Trophoblast cell (in vitro differentiated cells and primary cell): Measurements from ENCODE around the gene FYN.

Experiments
- DNase-seq, 2 donors: peaks; one replicate each; pipeline ENCODE4 v3.0.0-alpha.2; 2016
- H2AFZ ChIP-seq: 2 replicates; pipeline ENCODE4 v1.6.1; 2013; ENCODE audit warnings: low read length, moderate library complexity, mild to moderate bottlenecking; ENCODE audit not compliant: insufficient read depth, poor library complexity
- H2AK5ac ChIP-seq: 2 replicates; pipeline ENCODE4 v1.6.1; 2013; ENCODE audit warnings: mild to moderate bottlenecking, low read length
- H2BK120ac ChIP-seq: 2 replicates; pipeline ENCODE4 v1.6.1; 2013; ENCODE audit warnings: low read length, mild to moderate bottlenecking, moderate library complexity; ENCODE audit not compliant: insufficient read depth, poor library complexity
- H2BK12ac ChIP-seq: 2 replicates; pipeline ENCODE4 v1.6.1; 2013; ENCODE audit warnings: mild to moderate bottlenecking, low read length, moderate library complexity
- H2BK5ac ChIP-seq: 2 replicates; pipeline ENCODE4 v1.6.1; 2013; ENCODE audit warnings: low read length, low read depth, moderate library complexity, mild to moderate bottlenecking; ENCODE audit not compliant: poor library complexity
- H3K14ac ChIP-seq: 2 replicates; pipeline ENCODE4 v1.6.1; 2013; ENCODE audit warnings: mild to moderate bottlenecking, low read length
- H3K18ac ChIP-seq: 2 replicates; pipeline ENCODE4 v1.6.1; 2013; ENCODE audit warnings: mild to moderate bottlenecking, low read length
- H3K23ac ChIP-seq: 2 replicates; pipeline ENCODE4 v1.6.1; 2013; ENCODE audit warnings: low read length
- H3K27ac ChIP-seq: 2 replicates; pipeline ENCODE4 v1.5.1; 2013; ENCODE audit warnings: low read depth, mild to moderate bottlenecking, inconsistent platforms, low read length, moderate library complexity
- H3K27me3 ChIP-seq: 2 replicates; pipeline ENCODE4 v1.6.1; 2013; ENCODE audit warnings: inconsistent platforms, mild to moderate bottlenecking, low read length, moderate library complexity; ENCODE audit not compliant: insufficient read depth
- H3K36me3 ChIP-seq, 2 experiments: 1 replicate in 1 of 2; 2 replicates in 1 of 2; pipeline ENCODE4 v1.6.1; 2013; ENCODE audit warnings: low read length in 2 of 2, mild to moderate bottlenecking in 2 of 2, moderate library complexity in 1 of 2; ENCODE audit not compliant: insufficient read depth in 2 of 2, control insufficient read depth in 1 of 2
- H3K4ac ChIP-seq: 2 replicates; pipeline ENCODE4 v1.6.1; 2013; ENCODE audit warnings: low read depth, mild to moderate bottlenecking, low read length, moderate library complexity
- H3K4me1 ChIP-seq, 2 experiments: 1 replicate in 1 of 2; 2 replicates in 1 of 2; pipeline ENCODE4 v1.6.1; 2013; ENCODE audit warnings: low read length in 2 of 2, mild to moderate bottlenecking in 2 of 2, moderate library complexity in 1 of 2; ENCODE audit not compliant: insufficient read depth in 2 of 2, control insufficient read depth in 1 of 2
- H3K4me2 ChIP-seq: 2 replicates; pipeline ENCODE4 v1.6.1; 2013; ENCODE audit warnings: inconsistent platforms, mild to moderate bottlenecking, low read length, moderate library complexity
- H3K4me3 ChIP-seq: 2 replicates; pipeline ENCODE4 v1.5.1; 2013; ENCODE audit warnings: mild to moderate bottlenecking, low read depth, low read length, inconsistent platforms
- H3K79me1 ChIP-seq: one replicate; pipeline ENCODE4 v1.6.1; 2013; ENCODE audit warnings: low read length
- H3K79me2 ChIP-seq: 2 replicates; pipeline ENCODE4 v1.6.1; 2013; ENCODE audit warnings: low read length, mild to moderate bottlenecking; ENCODE audit not compliant: control insufficient read depth, insufficient read depth, poor library complexity
- H3K9ac ChIP-seq: 2 replicates; pipeline ENCODE4 v1.6.1; 2013; ENCODE audit warnings: mild to moderate bottlenecking, low read length
- H3K9me3 ChIP-seq: 2 replicates; pipeline ENCODE4 v1.6.1; 2013; ENCODE audit warnings: low read depth, mild to moderate bottlenecking, control low read depth, inconsistent platforms, low read length; ENCODE audit not compliant: insufficient read depth
- H4K12ac ChIP-seq: 2 replicates; pipeline ENCODE4 v1.6.1; 2013; ENCODE audit warnings: low read depth, mild to moderate bottlenecking, low read length, moderate library complexity
- H4K8ac ChIP-seq: 2 replicates; pipeline ENCODE4 v1.6.1; 2013; ENCODE audit warnings: low read depth, mild to moderate bottlenecking, low read length, moderate library complexity
- H4K91ac ChIP-seq: one replicate; pipeline ENCODE4 v1.6.1; 2013; ENCODE audit warnings: low read depth, mild to moderate bottlenecking, low read length, moderate library complexity
- WGBS: extraction: QIAGEN DNeasy Blood & Tissue Kit; methylation state at CpG from one replicate; pipeline ENCODE4 v1.1.7; 2013; ENCODE audit warnings: missing lambda C conversion rate; ENCODE audit not compliant: insufficient read length, insufficient coverage; ENCODE audit errors: extremely low coverage; 5-methylcytosine and 5-hydroxymethylcytosine counted together

FYN gene

DNA sequence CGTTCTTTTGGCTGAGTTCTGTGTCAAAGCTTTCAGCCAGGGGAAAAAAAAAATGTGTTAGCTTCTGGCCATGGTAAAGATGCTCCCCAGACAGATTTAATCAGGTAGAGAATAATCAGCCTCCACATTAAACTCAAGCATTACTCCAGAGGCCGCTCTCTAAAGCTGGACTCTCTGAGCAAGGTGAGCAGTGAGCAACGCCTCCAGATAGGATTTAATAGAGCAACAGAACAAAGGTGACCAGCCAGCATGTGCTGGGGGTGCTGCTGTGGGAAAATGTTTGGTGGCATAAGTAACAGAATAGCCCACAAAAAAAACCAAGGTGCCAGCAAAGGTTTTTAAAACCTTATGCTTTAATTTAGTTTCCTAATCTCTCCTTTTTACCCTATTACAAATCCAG is 164.1 kb downstream of the FYN start:
- H2BK12ac ChIP-seq, result no peak overlapping the region
- H3K4me2 ChIP-seq, result no peak overlapping the region
- no peak overlapping the region for H4K91ac ChIP-seq
- no peak overlapping the region for H3K14ac ChIP-seq
- no peak overlapping the region for H3K9ac ChIP-seq
- H2AFZ ChIP-seq, result no peak overlapping the region
- no peak overlapping the region for H2AK5ac ChIP-seq
- WGBS, result no CpG with 5 or more reads among the region's 3 CpGs
- no peak overlapping the region for H3K27ac ChIP-seq
- H3K23ac ChIP-seq, result no peak overlapping the region
- peaks cover 1% of the 10 kb centered on the region for H3K79me1 ChIP-seq
- H2BK5ac ChIP-seq, result no peak overlapping the region
- no peak overlapping the region for H3K4me3 ChIP-seq
- no peaks in the 10 kb centered on the region for H3K79me2 ChIP-seq
- no peak overlapping the region for H3K4ac ChIP-seq
- H3K36me3 ChIP-seq, result peaks cover 0 to 6% of the 10 kb centered on the region in 2 experiments
- H3K18ac ChIP-seq, result no peak overlapping the region
- DNase-seq, result no peak
- H3K4me1 ChIP-seq, result peaks cover 6 to 11% of the 10 kb centered on the region in 2 experiments
- no peaks in the 10 kb centered on the region for H3K27me3 ChIP-seq
- H2BK120ac ChIP-seq, result no peak overlapping the region
- peaks cover 2% of the 10 kb centered on the region for H3K9me3 ChIP-seq
- H4K8ac ChIP-seq, result no peak overlapping the region
- H4K12ac ChIP-seq, result no peak overlapping the region

GRCh38 chr6:111707773-111708172 is 165.5 kb downstream of the FYN start:
- no peak overlapping the region for H3K18ac ChIP-seq
- no peak overlapping the region for H3K4me2 ChIP-seq
- peaks cover 6 to 11% of the 10 kb centered on the region in 2 experiments for H3K4me1 ChIP-seq
- H3K27ac ChIP-seq, result no peak overlapping the region
- no peak overlapping the region for H3K4ac ChIP-seq
- no peak overlapping the region for H2BK5ac ChIP-seq
- no peaks in the 10 kb centered on the region for H3K27me3 ChIP-seq
- peaks cover 2% of the 10 kb centered on the region for H3K9me3 ChIP-seq
- no peak overlapping the region for H3K4me3 ChIP-seq
- H3K9ac ChIP-seq, result no peak overlapping the region
- no peak overlapping the region for H2AFZ ChIP-seq
- peaks cover 1% of the 10 kb centered on the region for H3K79me1 ChIP-seq
- DNase-seq, result peak in 1 of 2 donors; percentile 12
- H4K12ac ChIP-seq, result no peak overlapping the region
- H2BK12ac ChIP-seq, result no peak overlapping the region
- H4K8ac ChIP-seq, result no peak overlapping the region
- H2BK120ac ChIP-seq, result no peak overlapping the region
- H4K91ac ChIP-seq, result no peak overlapping the region
- no peak overlapping the region for H2AK5ac ChIP-seq
- H3K79me2 ChIP-seq, result no peaks in the 10 kb centered on the region
- no peak overlapping the region for H3K14ac ChIP-seq
- H3K23ac ChIP-seq, result no peak overlapping the region
- WGBS, result no CpG with 5 or more reads among the region's 4 CpGs
- peaks cover 0 to 2% of the 10 kb centered on the region in 2 experiments for H3K36me3 ChIP-seq

DNA sequence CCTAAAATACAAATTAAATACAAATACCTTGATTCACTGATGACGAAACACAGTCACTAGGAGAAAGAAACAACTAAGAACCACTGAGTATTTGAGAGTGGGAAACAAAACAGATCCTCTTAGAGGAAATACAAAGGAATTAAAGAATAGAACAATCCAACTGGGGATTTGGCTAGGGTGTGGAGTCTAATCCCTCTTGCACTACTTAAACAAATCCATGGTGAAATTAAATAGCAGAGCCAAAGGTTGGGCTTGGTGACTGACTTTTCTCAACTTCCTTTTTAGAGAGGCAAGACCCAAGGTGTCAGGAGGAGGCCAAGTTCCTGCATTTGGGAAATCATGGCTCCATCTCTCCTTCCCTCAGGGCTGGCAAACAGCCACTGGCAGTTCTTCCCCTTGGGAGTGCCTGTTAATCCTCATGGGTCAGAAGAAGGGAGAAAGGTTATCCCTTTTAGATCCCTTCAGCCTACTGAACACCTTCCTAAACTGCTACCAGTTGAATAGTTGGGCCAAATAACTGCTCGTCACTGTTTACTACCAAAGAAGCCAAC is 166.3 kb downstream of the FYN start:
- Histone ChIP-seq H3K23ac (no peak overlapping the region), H3K27ac (no peak overlapping the region), H3K9ac (no peak overlapping the region), H3K18ac (no peak overlapping the region), H3K4me1 (peaks cover 6 to 11% of the 10 kb centered on the region in 2 experiments), H4K91ac (no peak overlapping the region), H3K4me3 (no peak overlapping the region), H3K27me3 (no peaks in the 10 kb centered on the region), H3K4ac (no peak overlapping the region), H2AFZ (no peak overlapping the region), H2BK5ac (no peak overlapping the region), H2BK12ac (no peak overlapping the region), H2BK120ac (no peak overlapping the region), H4K12ac (no peak overlapping the region), H3K14ac (no peak overlapping the region), H3K36me3 (peaks cover 0 to 2% of the 10 kb centered on the region in 2 experiments), H4K8ac (no peak overlapping the region), H3K79me2 (no peaks in the 10 kb centered on the region), H3K4me2 (no peak overlapping the region), H3K9me3 (peaks cover 2% of the 10 kb centered on the region), H2AK5ac (no peak overlapping the region), H3K79me1 (peaks cover 1% of the 10 kb centered on the region)
- DNase-seq, result no peak
- no CpG with 5 or more reads among the region's 2 CpGs for WGBS

DNA sequence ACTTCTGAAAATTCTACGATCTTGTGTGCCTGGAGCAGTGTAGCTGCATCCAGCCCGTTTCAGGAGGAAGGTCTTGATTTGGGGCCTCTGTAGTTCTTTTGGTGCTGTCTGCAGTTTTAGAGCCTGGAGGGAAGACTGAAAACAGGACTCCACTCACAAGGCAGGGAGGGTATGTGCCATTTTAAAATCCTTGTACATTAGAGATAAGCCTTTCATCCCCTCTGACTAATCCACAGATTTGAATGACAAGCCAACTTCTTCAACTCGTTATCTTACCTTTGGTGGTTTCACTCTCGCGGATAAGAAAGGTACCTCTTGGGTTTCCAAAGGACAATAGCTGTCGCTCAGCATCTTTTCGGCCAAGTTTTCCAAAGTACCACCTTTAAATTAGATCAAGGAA is 169.5 kb downstream of the FYN start:
- H2BK12ac ChIP-seq, result no peak overlapping the region
- no peak overlapping the region for H3K23ac ChIP-seq
- no peak overlapping the region for H3K27ac ChIP-seq
- no peak overlapping the region for H4K8ac ChIP-seq
- H3K36me3 ChIP-seq, result no peaks in the 10 kb centered on the region
- no peak overlapping the region for H2AK5ac ChIP-seq
- no peak overlapping the region for H3K18ac ChIP-seq
- WGBS, result no CpG with 5 or more reads among the region's 7 CpGs
- H3K79me2 ChIP-seq, result no peaks in the 10 kb centered on the region
- no peak for DNase-seq
- H3K4me1 ChIP-seq, result peaks cover 4 to 9% of the 10 kb centered on the region in 2 experiments
- H3K9me3 ChIP-seq, result no peaks in the 10 kb centered on the region
- peaks cover 1% of the 10 kb centered on the region for H3K79me1 ChIP-seq
- no peak overlapping the region for H4K91ac ChIP-seq
- no peak overlapping the region for H2AFZ ChIP-seq
- H3K27me3 ChIP-seq, result no peaks in the 10 kb centered on the region
- no peak overlapping the region for H3K4me3 ChIP-seq
- H4K12ac ChIP-seq, result no peak overlapping the region
- no peak overlapping the region for H2BK5ac ChIP-seq
- no peak overlapping the region for H3K9ac ChIP-seq
- no peak overlapping the region for H3K4me2 ChIP-seq
- no peak overlapping the region for H2BK120ac ChIP-seq
- no peak overlapping the region for H3K4ac ChIP-seq
- H3K14ac ChIP-seq, result no peak overlapping the region
